ENCODE data around the gene METTL27.

- TF ChIP-seq TAF1 (IDR thresholded peaks at IDR 0.05; ENCODE audit: borderline replicate concordance, insufficient read depth, low read length) (no peak), POLR2AphosphoS5 (IDR thresholded peaks at IDR 0.05; ENCODE audit: low read depth, low read length) (no peak), SIN3A (IDR thresholded peaks at IDR 0.05; ENCODE audit: borderline replicate concordance, insufficient read depth, low read length) (no peak)
These were observed 48.3 kb upstream of the METTL27 start for GRCh38 chr7:73890555-73891147.
